Erythroblast (primary cell): ENCODE data around the gene EML1.

Source experiments
- GATA1 ChIP-seq: IDR thresholded peaks from 2 replicates; pipeline ENCODE4 v1.6.1; 2011; ENCODE audit warnings: low read depth, mild to moderate bottlenecking, control low read depth, low read length, moderate library complexity
- POLR2A ChIP-seq: IDR thresholded peaks from 2 replicates; pipeline ENCODE4 v1.6.1; 2011; ENCODE audit warnings: mild to moderate bottlenecking, low read length

- TF ChIP-seq POLR2A (no peak), GATA1 (no peak)
Measured at GRCh38 chr14:99850709-99851108, 57.5 kb downstream of the EML1 start.
